HG03097 (cell line): ENCODE measurements around the gene UNC13C.
"Not testable (repeated sequence)": the region's sequence is repeated elsewhere in the genome, so short reads cannot be mapped to it uniquely, and the experiment has no call there.

Experiments used
- ATAC-seq: cut with Tn5 transposase; IDR thresholded peaks from one replicate; pipeline ENCODE4 v1.9.1; 2021; ENCODE audit not compliant: unreplicated experiment, low FRiP score

The UNC13C gene

GRCh38 chr15:54410481-54410880 is 432.2 kb downstream of the UNC13C start:
- ATAC-seq = no peak

GRCh38 chr15:54424171-54424570 is 445.9 kb downstream of the UNC13C start:
- ATAC-seq = no peak

- no peak for ATAC-seq
Observed at GRCh38 chr15:54428596-54428995, 450.4 kb downstream of the UNC13C start.

GRCh38 chr15:54450288-54450687 is 472.0 kb downstream of the UNC13C start:
- not testable (repeated sequence) for ATAC-seq

- ATAC-seq = no peak
Observed at GRCh38 chr15:54456413-54456812, 478.2 kb downstream of the UNC13C start.

- no peak for ATAC-seq
Observed at GRCh38 chr15:54462511-54462913, 484.3 kb downstream of the UNC13C start.

- ATAC-seq = no peak
Observed at GRCh38 chr15:54481819-54482218, 503.6 kb downstream of the UNC13C start.

GRCh38 chr15:54482251-54482650 is 504.0 kb downstream of the UNC13C start:
- ATAC-seq = no peak

GRCh38 chr15:54500330-54500729 is 522.1 kb downstream of the UNC13C start:
- no peak for ATAC-seq

GRCh38 chr15:54502416-54503075 is 524.3 kb downstream of the UNC13C start:
- no peak for ATAC-seq

GRCh38 chr15:54504695-54505094 is 526.5 kb downstream of the UNC13C start:
- ATAC-seq = no peak

GRCh38 chr15:54506977-54507524 is 528.8 kb downstream of the UNC13C start:
- ATAC-seq = no peak

GRCh38 chr15:54514601-54515000 is 536.4 kb downstream of the UNC13C start:
- no peak for ATAC-seq

GRCh38 chr15:54515664-54516582 is 537.7 kb downstream of the UNC13C start:
- ATAC-seq = no peak

GRCh38 chr15:54517366-54517765 is 539.1 kb downstream of the UNC13C start:
- no peak for ATAC-seq

- no peak for ATAC-seq
Observed at GRCh38 chr15:54518156-54518882, 540.1 kb downstream of the UNC13C start.

- peak; percentile 80 for ATAC-seq
Observed at GRCh38 chr15:54519577-54519976, 541.3 kb downstream of the UNC13C start.

GRCh38 chr15:54520616-54521015 is 542.4 kb downstream of the UNC13C start:
- ATAC-seq = no peak

- ATAC-seq = no peak
Observed at GRCh38 chr15:54521206-54521605, 543.0 kb downstream of the UNC13C start.

GRCh38 chr15:54528021-54528420 is 549.8 kb downstream of the UNC13C start:
- ATAC-seq = no peak

GRCh38 chr15:54540721-54541120 is 562.5 kb downstream of the UNC13C start:
- ATAC-seq = no peak
